ENCODE measurements around the gene SLC4A9. TPM values are rescaled to one million over a fixed set of nuclear protein-coding genes. Genes with fewer than 3 reads are reported as not detected.

The SLC4A9 gene, protein sequence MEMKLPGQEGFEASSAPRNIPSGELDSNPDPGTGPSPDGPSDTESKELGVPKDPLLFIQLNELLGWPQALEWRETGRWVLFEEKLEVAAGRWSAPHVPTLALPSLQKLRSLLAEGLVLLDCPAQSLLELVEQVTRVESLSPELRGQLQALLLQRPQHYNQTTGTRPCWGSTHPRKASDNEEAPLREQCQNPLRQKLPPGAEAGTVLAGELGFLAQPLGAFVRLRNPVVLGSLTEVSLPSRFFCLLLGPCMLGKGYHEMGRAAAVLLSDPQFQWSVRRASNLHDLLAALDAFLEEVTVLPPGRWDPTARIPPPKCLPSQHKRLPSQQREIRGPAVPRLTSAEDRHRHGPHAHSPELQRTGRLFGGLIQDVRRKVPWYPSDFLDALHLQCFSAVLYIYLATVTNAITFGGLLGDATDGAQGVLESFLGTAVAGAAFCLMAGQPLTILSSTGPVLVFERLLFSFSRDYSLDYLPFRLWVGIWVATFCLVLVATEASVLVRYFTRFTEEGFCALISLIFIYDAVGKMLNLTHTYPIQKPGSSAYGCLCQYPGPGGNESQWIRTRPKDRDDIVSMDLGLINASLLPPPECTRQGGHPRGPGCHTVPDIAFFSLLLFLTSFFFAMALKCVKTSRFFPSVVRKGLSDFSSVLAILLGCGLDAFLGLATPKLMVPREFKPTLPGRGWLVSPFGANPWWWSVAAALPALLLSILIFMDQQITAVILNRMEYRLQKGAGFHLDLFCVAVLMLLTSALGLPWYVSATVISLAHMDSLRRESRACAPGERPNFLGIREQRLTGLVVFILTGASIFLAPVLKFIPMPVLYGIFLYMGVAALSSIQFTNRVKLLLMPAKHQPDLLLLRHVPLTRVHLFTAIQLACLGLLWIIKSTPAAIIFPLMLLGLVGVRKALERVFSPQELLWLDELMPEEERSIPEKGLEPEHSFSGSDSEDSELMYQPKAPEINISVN
- total RNA-seq (2014; rRNA removed; shearing (Covaris generic)) = not detected in 2 replicates

GRCh38 chr5:140360101-140360500 lies at the start of gene SLC4A9:
SLC4A9 (plus strand) TSS chr5:140360194; CDS start chr5:140360237, 43 bp downstream.
- Histone ChIP-seq H3K4me3 (no peak within 1 kb of the TSS), H3K27me3 (no peaks in the 10 kb centered on the region), H3K9me3 (replicated peaks) (no peaks in the 10 kb centered on the region), H3K27ac (no peak within 1 kb of the TSS), H3K4me1 (no peaks in the 10 kb centered on the region), H3K36me3 (no peaks in the 10 kb centered on the region)
- no peak for DNase-seq

DNA sequence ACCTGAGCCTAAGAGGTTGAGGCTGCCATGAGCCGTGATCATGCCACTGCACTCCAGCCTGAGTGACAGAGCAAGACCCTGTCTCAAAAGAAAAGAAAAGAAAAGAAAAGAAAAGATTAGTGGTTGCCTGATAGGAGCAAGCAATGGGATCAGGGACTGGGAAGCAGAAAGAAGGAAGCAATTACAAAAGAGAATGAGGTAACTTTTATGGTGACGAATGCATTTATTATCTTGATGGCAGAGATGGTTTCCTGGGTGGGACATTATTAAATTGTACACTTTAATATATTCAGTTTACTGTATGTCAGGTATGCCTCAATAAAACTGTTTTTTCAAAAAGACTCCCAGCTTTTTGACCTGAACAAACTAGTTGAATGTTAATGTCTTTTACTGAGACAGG lies 49.6 kb upstream of the SLC4A9 start:
- no peak for DNase-seq
- Histone ChIP-seq H3K9me3 (replicated peaks) (no peaks in the 10 kb centered on the region), H3K4me1 (0 out of 2 replicates have a peak, but pooled peaks cover 2% of the 10 kb centered on the region), H3K27ac (no peak overlapping the region), H3K36me3 (no peaks in the 10 kb centered on the region), H3K27me3 (no peaks in the 10 kb centered on the region), H3K4me3 (no peak overlapping the region)

DNA sequence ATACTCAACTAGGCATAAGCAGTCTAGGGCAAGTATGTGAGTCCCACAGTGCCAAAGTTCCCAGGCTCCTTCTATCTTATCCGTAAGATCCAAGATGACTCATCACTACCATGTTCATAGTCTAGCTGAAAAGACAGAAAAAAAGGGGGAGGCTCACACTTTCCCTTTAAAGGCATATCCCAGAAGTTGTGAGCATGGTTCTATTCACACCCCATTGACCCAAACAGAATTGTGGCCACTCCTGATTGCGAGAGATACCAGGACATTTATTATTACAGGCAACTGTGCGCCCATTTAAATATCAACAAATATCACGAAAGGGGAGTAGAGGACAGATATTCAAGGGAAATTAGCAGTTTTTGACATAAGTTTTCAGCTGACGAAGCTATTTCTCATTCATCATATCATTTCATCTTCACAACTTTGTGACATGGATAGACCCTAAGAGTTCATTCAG lies 49.0 kb upstream of the SLC4A9 start:
- no peaks in the 10 kb centered on the region for H3K27me3 ChIP-seq
- no peaks in the 10 kb centered on the region for H3K36me3 ChIP-seq
- no peak overlapping the region for H3K4me3 ChIP-seq
- no peak overlapping the region for H3K27ac ChIP-seq
- DNase-seq = peak in 1 of 2 experiments; percentile 22
- H3K4me1 ChIP-seq = 0 out of 2 replicates have a peak, but pooled peaks cover 2% of the 10 kb centered on the region
- H3K9me3 ChIP-seq (replicated peaks) = no peaks in the 10 kb centered on the region

DNA sequence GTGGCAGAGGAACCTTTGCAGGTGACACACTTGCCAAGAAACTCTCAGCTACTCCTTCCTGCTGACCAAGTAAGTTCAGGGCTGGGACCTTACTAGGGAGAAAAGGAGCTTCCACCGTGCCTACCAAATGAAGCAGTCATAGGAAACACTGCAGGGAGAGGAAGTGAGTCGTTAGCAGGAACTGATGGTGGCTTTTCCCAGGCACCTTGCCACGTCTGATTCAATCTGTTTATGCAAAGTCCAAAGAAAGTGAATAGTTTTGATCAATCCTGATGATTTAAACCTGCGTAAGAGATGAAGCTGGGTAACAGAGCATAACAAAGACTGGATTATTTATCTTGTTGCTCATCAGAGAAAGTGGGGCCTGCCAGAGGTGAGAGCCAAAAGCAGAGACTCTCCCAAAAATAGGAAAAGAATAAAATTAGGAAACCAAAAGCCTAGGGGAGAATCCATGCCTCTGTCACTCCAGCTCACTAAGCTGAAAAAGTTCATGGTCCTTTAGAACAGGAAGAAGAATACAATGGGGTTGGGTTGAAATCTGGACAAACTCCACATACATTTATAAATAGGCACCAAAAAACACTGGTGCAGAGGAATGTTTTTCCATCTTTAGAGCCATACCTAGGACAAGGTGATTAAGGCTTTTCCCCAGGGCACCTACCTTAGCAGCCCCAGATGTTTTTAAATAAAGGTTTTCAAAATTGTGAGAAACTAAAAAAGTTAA lies 47.8 kb upstream of the SLC4A9 start:
- Histone ChIP-seq H3K27me3 (no peaks in the 10 kb centered on the region), H3K36me3 (no peaks in the 10 kb centered on the region), H3K4me3 (no peak overlapping the region), H3K9me3 (replicated peaks) (no peaks in the 10 kb centered on the region), H3K4me1 (0 out of 2 replicates have a peak, but pooled peaks cover 2% of the 10 kb centered on the region), H3K27ac (no peak overlapping the region)
- DNase-seq = no peak

GRCh38 chr5:140312791-140313189 lies 47.2 kb upstream of the SLC4A9 start:
- H3K27me3 ChIP-seq = no peaks in the 10 kb centered on the region
- H3K27ac ChIP-seq = no peak overlapping the region
- H3K4me1 ChIP-seq = 0 out of 2 replicates have a peak, but pooled peaks cover 2% of the 10 kb centered on the region
- no peaks in the 10 kb centered on the region for H3K9me3 ChIP-seq (replicated peaks)
- no peaks in the 10 kb centered on the region for H3K36me3 ChIP-seq
- H3K4me3 ChIP-seq = no peak overlapping the region
- no peak for DNase-seq

DNA sequence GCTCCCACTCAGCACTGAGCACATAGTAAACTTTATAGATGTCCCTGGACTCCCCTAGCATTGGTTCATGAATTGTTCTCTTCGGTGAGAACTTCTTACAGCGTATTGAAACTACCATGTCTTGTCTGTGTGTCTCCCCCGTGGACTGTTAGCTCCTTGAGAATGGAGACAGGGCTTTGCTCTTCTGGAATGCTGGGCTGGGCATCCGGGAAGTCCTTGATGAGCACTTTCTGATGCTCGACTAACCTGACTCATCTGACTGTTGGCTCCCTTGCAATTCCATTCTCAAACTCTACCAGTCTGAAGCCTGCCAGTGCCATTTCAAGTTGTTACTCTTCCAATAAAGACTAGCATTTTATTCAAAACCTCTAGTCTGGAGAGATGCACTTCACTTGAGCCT lies 42.1 kb upstream of the SLC4A9 start:
- no peak overlapping the region for H3K4me3 ChIP-seq
- no peak for DNase-seq
- H3K9me3 ChIP-seq (replicated peaks) = no peaks in the 10 kb centered on the region
- peaks cover 4% of the 10 kb centered on the region for H3K4me1 ChIP-seq
- H3K27ac ChIP-seq = no peak overlapping the region
- no peaks in the 10 kb centered on the region for H3K36me3 ChIP-seq
- no peaks in the 10 kb centered on the region for H3K27me3 ChIP-seq

GRCh38 chr5:140318792-140319191 lies 41.2 kb upstream of the SLC4A9 start:
- Histone ChIP-seq H3K4me3 (no peak overlapping the region), H3K9me3 (replicated peaks) (no peaks in the 10 kb centered on the region), H3K4me1 (peaks cover 14% of the 10 kb centered on the region), H3K27me3 (no peaks in the 10 kb centered on the region), H3K27ac (no peak overlapping the region), H3K36me3 (no peaks in the 10 kb centered on the region)
- DNase-seq = no peak

- H3K4me1 ChIP-seq = peaks cover 24% of the 10 kb centered on the region
- H3K9me3 ChIP-seq (replicated peaks) = no peaks in the 10 kb centered on the region
- no peak for DNase-seq
- H3K27me3 ChIP-seq = no peaks in the 10 kb centered on the region
- H3K4me3 ChIP-seq = no peak overlapping the region
- H3K27ac ChIP-seq = no peak overlapping the region
- no peaks in the 10 kb centered on the region for H3K36me3 ChIP-seq
Observed at GRCh38 chr5:140319833-140320232, 40.2 kb upstream of the SLC4A9 start.

DNA sequence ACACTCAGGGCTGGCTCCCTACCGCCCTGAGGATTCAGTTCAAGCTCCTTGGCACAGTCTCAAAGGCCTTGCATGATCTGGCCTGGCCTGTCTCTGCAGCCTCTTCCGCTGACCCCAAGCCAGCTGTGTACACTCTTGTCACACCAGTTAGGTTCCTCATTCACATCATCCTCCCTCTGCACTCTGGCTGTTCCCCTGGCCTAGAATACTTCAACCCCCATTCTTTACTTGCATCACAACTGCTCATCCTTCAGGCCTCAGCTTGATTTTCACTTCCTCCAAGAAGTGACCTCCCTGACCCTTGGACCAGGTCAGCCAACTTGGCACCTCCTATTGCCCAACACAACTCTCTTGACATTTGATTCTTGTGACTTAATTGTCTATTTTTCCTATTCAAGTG lies 38.2 kb upstream of the SLC4A9 start:
- H3K27ac ChIP-seq = no peak overlapping the region

DNA sequence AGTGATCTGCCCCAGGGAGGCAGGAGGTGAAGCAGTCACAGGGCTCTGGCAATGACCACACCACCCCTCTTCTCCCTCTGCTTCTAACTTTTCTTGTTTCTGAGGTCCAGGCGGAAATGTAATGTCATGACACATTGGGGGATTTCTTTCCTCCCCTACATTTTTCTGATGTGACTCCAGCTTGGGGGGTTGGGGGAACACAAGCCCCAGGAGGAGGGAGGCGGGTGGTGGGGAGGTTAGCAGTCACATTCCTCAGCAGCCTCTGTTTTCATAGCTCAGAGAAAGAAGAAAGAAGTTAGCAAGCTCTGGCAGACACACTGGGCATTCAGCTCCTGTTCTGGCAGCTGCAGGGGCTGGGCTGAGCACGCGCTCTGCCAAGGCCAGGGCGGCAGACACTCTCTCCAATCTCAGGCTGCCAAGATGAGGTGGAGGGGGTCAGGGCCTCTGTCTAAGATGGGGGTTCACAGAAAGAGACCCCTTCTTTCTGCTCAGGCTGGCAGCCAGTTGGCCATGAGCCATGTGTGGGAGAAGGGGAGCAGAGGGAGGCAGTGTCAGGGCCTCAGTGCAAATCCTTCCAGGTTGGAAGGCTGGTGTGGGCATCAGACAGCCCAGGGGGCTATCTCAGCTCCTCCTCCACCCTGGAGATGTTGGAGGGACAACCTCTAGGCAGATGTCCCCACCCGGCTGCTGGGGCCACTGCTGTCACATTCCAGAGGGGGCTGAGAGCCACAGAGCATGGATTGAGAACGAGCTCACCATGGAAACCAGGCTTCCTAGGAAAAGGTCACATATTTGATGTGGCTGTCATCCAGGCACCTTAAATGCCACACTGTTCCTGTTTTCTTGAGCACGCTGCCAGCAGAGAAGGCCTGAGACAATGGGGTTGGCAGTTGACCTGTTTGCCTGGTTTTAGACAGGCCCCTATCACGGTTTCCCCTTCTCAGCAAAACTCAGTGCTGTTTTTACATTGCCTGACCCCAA lies 37.0 kb upstream of the SLC4A9 start:
- Histone ChIP-seq H3K36me3 (no peaks in the 10 kb centered on the region), H3K27ac (peak overlapping the region; percentile 66), H3K27me3 (no peaks in the 10 kb centered on the region), H3K4me3 (no peak overlapping the region), H3K4me1 (peaks cover 41% of the 10 kb centered on the region), H3K9me3 (replicated peaks) (no peaks in the 10 kb centered on the region)
- DNase-seq = peak; percentile 54 to 62

More for the DNA sequence above, 38.2 kb upstream of the SLC4A9 start:
- H3K4me3 ChIP-seq = no peak overlapping the region
- H3K9me3 ChIP-seq (replicated peaks) = no peaks in the 10 kb centered on the region
- no peak for DNase-seq
- no peaks in the 10 kb centered on the region for H3K36me3 ChIP-seq
- peaks cover 29% of the 10 kb centered on the region for H3K4me1 ChIP-seq
- H3K27me3 ChIP-seq = no peaks in the 10 kb centered on the region

GRCh38 chr5:140324041-140324600 lies 35.9 kb upstream of the SLC4A9 start:
- DNase-seq = no peak
- H3K27me3 ChIP-seq = no peaks in the 10 kb centered on the region
- H3K9me3 ChIP-seq (replicated peaks) = no peaks in the 10 kb centered on the region
- H3K36me3 ChIP-seq = no peaks in the 10 kb centered on the region
- H3K27ac ChIP-seq = no peak overlapping the region
- H3K4me3 ChIP-seq = no peak overlapping the region
- peaks cover 44% of the 10 kb centered on the region for H3K4me1 ChIP-seq

GRCh38 chr5:140324617-140325241 lies 35.3 kb upstream of the SLC4A9 start:
- Histone ChIP-seq H3K4me1 (peaks cover 44% of the 10 kb centered on the region), H3K4me3 (no peak overlapping the region), H3K9me3 (replicated peaks) (no peaks in the 10 kb centered on the region), H3K27me3 (no peaks in the 10 kb centered on the region), H3K36me3 (no peaks in the 10 kb centered on the region), H3K27ac (no peak overlapping the region)
- no peak for DNase-seq

GRCh38 chr5:140325486-140325885 lies 34.5 kb upstream of the SLC4A9 start:
- Histone ChIP-seq H3K4me1 (peaks cover 44% of the 10 kb centered on the region), H3K36me3 (no peaks in the 10 kb centered on the region), H3K4me3 (no peak overlapping the region), H3K27ac (no peak overlapping the region), H3K9me3 (replicated peaks) (no peaks in the 10 kb centered on the region), H3K27me3 (no peaks in the 10 kb centered on the region)
- no peak for DNase-seq
